ENCODE results near the gene PBX4.

DNA sequence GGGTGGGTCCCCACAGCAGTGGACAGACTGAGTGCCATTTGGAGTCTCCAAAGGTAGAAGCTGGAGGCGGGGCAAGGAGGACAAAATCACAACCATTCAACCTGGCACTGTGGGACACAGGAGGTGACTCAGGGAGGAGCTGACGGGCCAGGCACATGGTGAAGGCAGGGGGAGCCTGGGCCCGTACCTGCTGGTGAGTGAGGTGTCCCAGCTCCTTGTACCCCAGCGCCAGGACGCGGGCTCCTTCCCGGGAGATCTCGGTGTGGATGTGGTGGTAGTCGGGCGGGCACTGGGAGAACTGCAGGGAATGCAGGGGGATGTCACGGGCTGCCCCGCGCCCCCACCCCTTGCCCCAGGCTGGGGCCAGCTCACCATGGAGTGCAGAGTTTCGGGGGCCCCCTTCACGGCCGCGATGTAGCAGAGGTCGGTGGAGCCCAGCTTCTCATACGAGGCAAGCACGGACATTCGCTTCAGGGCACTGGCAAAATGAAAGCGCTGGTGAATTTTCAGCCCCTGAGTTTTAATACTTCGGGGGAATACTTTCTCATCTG, 35.2 kb upstream of the PBX4 start:
- no peak for TF ChIP-seq POLR2A (IDR thresholded peaks at IDR 0.05)
- TF ChIP-seq, protein P1, sequence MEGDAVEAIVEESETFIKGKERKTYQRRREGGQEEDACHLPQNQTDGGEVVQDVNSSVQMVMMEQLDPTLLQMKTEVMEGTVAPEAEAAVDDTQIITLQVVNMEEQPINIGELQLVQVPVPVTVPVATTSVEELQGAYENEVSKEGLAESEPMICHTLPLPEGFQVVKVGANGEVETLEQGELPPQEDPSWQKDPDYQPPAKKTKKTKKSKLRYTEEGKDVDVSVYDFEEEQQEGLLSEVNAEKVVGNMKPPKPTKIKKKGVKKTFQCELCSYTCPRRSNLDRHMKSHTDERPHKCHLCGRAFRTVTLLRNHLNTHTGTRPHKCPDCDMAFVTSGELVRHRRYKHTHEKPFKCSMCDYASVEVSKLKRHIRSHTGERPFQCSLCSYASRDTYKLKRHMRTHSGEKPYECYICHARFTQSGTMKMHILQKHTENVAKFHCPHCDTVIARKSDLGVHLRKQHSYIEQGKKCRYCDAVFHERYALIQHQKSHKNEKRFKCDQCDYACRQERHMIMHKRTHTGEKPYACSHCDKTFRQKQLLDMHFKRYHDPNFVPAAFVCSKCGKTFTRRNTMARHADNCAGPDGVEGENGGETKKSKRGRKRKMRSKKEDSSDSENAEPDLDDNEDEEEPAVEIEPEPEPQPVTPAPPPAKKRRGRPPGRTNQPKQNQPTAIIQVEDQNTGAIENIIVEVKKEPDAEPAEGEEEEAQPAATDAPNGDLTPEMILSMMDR (IDR thresholded peaks at IDR 0.05): no peak
